Umbilical cord (tissue), 2 donors: Measurements from ENCODE around the gene SNAP23. TPM values are rescaled to one million over a fixed set of nuclear protein-coding genes. Genes with fewer than 3 reads are reported as not detected.

Experiments used
- DNase-seq: peaks from one replicate; pipeline ENCODE4 v3.0.0-alpha.2; 2015; ENCODE audit warnings: low spot score
- total RNA-seq: library from RNA; depleted of rRNA; stranded (reverse); fragments of >200 nt; gene quantifications from one replicate; pipeline ENCODE4 v1.2.3, GENCODE V29; 2014; ENCODE audit warnings: low replicate concordance; ENCODE audit not compliant: insufficient read depth

The SNAP23 gene
- 77.5 TPM for total RNA-seq

DNA sequence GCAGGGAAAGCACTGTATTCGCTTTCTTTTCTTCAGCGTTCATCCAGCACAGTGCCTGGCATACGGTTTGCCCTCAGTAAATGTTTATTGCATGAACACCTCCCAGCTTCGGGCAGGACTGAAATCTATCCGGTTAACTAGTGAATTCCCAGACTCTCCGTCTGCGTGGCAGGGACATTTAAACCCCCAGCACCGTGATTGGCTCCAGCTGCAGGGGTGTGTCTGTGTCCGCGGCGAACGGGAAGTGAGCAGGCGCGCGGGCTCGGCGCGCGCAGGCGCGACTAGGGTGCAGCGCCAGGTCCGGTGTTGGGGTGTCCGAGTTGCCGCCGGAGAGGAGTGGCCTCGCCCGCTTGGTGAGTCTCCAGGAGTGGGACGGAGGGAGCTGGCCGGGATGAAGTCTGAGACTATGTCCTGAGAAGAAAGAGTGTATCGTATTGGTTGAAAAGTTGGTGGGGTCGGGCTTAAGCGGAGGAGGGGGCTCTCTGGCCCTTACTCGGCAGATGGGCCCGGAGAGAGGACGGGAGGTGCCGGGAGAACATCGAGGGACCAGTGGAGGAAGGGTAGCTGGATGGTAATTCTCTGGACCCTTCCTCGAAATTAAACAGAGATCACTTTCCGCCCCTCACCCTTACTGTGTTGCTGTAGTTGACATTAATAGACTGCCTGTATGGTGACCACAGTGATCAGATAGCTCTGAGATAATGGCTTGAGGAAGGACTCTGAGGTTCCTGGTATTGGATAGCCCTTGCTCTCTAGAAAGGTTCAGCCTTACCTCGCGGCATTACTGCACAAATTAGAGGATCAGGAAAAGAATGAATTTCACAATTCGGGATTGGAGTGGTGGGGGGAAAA is at the start of gene SNAP23:
SNAP23 (plus strand) TSS at position 274 of the 852 bp plus-strand sequence. CDS start 16,213 bp downstream, outside the sequence.
- DNase-seq = peak; percentile 98

DNA sequence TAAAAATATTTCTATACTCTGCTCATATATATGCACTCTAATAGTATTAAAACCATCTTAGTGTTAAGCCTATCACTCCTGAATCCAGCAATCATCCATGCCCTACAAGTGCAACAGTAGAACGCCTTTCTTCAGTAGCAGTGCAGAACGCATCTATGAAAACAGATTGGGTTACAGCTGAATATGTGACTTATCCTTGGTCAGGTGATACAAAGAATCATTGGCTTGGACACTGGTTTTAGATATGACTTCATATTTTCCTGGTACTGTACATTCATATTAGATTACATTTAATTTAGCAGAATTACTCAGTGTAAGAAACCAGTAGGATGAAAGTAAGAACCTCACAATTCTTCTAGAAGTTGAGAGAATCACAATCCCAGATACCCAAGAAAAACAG is 47.8 kb upstream of the SNAP23 start:
- DNase-seq = no peak

- DNase-seq = no peak
These were observed 47.2 kb upstream of the SNAP23 start for GRCh38 chr15:42448281-42448680.

- DNase-seq = no peak
These were observed 45.5 kb upstream of the SNAP23 start for GRCh38 chr15:42449770-42450424.

DNA sequence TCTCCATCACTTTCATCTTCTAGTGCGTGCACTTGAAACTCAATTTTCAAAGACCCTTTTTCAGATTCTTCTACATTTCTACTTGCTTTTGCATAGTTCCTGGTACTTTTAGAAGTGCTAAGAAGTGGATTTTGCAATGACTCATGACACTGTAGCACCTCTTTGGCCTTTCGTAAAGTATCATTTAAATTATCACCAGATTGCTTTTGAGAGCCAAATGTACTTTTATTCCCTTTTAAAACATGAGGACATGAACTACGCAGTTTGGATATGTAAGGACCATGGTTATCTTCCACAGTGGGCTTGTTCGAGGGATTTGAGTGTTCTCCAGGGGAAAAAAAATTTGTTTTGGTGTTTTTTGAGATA is 45.0 kb upstream of the SNAP23 start:
- DNase-seq = no peak

DNA sequence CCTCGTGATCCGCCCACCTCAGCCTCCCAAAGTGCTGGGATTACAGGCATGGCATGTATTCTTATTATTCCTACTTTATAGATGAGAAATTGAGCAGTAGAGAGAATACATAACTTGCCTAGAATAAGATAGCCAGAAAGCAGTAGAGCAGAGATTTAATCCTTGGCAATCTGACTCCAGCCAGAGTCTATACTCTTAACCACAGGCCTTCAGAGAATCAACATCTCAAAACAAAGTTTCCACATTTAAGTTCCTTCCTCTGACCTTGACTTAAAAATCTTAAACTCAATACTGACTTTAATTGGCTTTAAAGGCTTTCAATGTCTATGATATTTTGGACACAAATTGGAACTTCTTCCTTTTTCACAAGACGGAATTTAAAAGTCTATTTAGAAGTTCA is 41.6 kb upstream of the SNAP23 start:
- no peak for DNase-seq

DNA sequence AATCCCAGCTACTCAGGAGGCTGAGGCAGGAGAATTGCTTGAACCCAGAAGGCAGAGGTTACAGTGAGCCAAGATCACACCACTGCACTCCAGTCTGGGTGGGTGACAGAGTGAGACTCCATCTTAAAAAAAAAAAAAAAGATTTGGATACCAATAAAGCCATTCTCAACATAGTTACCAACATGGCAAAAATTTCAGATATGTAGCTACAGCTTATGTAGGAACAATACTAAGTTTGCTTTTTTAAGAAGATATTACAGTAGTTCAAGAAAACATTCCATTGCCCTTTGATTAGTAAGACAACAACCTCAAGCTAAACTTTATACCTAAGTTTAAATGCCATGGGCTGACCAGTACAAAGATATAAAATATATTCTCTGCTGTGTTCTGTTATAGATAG is 38.9 kb upstream of the SNAP23 start:
- DNase-seq = no peak

DNA sequence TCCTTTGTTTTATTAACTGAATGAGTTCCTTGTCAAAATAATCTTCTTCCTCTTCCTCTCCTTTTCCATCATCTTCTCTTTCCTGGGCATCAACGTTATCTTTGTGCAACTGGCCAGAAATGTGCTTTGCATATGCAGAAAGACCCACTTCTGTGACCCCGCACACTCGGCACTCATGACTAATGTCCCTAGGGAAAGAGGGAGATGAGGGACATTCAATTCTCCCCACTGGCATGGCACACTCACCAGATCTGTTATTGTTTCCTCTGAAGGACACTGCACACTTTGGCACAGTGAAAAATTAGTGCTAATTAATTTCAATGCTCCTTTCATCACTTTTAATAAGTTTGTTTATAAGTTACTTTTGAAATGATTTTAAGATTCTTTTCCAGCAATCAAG is 38.5 kb upstream of the SNAP23 start:
- no peak for DNase-seq

DNA sequence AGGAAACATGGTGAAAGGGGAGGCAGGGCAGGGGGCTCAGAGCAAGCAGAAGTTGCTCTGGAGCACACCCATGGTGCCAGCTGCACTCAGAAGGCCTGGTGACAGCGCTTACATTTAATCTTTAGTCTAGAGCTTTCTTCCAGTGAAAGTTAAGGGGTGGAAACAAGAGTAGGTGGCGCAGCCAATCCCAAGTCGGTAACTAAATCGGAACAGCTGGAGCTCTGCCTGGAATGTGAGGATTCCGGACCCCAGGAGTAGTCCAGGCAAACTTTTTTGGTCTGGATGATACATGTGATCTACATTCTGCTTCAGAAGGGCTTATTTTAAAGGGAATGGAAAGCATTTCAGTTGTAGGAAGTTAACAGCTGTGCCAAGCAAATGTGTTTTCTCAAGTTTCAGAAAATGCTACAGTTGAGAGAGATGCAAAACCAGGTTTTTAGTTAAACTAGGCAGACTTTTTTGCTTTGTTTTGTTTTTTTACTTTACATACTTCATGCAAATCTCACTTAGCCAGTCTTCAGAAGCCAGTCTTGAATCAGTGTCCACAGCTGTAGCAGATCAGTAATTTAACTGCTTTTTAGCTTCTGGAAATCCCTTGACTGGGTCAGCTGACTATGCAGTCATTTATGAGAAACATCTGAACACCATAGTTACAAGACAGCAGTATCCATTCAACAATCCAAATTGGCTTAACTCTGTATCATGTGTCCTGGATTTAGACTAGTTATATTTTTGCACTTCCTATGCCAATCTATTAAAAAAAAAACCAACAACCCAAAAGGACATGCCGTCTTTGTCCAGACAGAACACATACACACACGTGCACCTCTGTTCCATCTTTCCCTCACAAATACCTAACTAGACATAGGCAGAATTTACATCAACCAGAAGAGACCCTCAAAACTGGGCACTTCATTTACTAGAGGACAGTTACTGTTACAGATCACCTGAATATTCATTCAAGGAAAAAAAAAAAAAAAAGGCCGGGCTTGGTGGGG is 37.7 kb upstream of the SNAP23 start:
- DNase-seq = peak; percentile 98

DNA sequence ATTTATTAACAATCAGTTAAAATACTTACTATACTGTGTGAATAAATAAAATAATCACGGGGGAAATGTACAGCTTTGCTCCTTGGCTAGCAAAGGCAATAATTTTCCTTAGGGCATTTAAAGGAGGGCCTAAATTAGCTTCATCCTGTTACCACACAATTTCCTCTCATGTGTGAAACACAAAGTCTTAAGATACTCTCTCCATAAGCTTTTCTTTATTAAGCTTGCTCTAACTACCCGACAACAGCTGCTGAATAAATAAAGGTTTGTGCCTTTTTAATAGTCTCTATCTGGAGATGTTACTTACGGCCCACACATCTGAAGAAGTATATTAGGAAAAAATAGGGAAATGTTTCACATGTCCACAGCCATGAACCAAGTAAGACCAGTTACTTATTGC is 34.2 kb upstream of the SNAP23 start:
- no peak for DNase-seq

DNA sequence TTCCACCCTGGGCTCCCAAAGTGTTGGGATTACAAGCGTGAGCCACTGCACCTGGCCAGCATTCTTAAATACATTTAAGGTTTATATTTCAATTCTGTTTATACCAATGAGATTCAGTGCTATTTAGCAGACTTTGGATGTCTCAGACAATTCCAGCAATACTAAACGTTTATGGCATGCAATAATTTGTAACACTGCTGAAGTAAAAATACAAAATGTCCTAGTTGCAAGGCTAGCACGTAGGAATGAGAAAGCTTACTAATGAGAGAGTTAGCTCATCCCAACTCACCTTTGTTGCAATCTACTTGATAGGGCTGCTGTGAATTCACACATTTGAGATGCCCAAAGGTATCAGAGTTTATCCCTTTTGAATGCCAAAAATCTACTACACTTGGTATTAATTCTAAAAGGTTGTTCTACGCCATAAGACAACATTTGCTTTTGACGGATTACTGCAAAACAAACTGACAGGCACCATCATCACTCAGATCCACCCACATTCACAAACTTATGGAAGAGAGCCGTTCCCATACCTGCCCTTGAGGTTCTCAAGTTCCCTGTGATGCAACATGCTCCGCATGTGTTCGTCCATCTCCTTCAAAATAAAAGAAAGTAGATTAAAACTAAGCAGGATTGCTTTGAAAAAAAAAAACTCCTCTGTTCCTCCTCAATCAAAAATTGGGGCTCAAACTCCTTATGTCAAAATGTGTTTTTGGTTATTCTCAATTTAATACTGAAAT is 29.7 kb upstream of the SNAP23 start:
- no peak for DNase-seq

- no peak for DNase-seq
These were observed 24.4 kb upstream of the SNAP23 start for GRCh38 chr15:42471002-42471401.

DNA sequence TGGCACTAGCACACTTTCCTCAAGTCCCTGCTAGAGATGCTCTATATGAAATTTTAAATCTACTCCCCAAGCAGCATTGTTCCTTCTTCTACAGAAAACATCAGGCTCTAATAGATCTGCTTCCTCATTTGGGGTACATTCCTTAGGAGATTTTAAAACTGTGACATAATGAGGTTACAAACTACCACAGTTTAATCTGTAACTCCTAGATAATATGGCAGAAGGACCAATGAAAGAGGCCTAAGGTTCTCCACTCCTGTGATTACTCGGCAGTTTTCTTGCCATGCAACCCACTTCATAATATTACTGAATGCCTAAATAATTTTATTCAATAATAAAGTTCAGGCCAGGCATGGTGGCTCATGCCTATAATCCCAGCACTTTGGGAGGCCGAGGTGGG is 20.6 kb upstream of the SNAP23 start:
- no peak for DNase-seq

DNA sequence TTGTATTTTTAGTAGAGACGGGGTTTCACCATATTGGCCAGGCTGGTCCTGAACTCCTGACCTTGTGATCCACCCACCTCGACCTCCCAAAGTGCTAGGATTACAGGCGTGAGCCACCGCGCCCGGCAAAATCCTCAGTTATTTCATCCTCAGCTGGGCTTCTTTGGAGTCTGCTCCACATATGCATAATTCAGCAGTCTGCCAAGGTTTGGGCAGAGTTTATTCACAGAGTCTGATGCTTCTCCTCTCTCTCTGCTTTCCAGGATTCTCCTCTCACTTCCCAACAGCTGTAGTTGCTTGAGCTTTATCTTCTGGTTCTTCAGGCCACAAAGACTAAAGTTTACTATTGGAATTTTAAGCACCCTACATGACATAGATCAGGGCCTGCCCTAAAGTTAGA is 12.7 kb upstream of the SNAP23 start:
- no peak for DNase-seq

DNA sequence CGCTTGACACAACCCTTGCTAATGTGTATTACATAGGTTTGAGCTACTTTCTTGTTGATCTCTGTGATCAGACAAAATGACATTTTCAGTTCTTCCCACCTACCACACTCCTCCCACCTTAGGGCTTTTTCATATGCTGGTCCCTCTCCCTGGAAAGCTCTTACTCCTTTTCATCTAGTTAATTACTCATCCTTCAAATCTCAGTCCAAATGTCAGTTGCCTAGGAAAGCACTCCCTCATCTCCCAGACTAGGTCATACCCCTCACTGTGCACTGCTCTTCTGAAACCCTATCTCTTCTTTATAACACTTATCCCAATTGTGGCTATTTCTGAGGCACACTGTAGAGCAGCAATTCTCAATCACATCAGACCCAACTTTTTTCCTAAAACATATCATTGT is 11.8 kb upstream of the SNAP23 start:
- DNase-seq = no peak

GRCh38 chr15:42490291-42490670 is 5.2 kb upstream of the SNAP23 start:
- DNase-seq = peak; percentile 31

- DNase-seq = peak; percentile 97
These were observed 4.5 kb upstream of the SNAP23 start, which contains the start of gene ZNF106 for GRCh38 chr15:42490671-42491538. Gene ZNF106 (minus strand): TSS chr15:42491141. CDS start chr15:42472289, 18,852 bp downstream.

DNA sequence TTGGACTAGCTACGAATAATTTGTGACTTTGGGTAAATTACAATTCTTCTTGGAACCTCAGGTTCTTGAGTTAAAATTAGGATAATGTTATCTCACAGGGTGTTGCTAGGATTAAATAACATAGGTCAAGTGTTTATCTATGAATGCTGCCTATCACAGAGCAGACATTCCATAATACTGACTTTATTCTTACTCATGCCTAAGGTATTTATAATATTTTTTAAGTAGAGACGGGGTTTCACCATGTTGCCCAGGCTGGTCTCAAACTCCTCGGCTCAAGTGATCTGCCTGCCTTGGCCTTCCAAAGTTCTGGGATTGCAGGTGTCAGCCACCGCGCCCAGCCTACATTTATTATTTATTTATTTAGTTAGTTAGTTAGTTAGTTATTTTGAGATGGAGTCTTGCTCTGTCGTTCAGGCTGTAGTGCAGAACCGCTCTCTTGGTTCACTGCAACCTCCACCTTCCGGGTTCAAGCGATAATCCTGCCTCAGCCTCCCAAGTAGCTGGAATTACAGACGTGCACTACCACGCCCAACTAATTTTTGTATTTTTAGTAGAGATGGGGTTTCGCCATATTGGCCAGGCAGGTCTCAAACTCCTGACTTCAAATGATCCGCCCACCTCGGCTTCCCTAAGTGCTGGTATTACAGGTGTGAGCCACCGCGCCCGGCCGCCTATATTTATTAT is 3.8 kb upstream of the SNAP23 start:
- no peak for DNase-seq

DNA sequence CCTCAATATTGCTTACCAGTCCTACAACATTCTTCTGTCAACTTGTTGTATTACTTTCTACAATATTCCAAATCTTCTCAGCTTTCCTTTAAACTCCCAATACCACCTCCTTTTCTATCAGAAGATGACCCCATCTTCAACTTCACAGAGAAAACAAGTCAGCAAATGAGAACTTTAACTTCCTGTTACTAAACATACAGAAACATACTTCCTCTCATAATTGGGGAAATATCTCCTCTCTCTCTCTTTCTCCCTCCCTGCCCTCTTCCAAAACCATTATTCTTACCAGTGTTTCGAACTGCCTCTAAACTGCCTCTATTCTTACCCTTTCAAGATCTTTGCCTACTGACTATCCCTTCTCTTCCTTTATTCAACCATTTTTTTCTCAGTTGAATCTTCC is 1.8 kb upstream of the SNAP23 start:
- DNase-seq = no peak

DNA sequence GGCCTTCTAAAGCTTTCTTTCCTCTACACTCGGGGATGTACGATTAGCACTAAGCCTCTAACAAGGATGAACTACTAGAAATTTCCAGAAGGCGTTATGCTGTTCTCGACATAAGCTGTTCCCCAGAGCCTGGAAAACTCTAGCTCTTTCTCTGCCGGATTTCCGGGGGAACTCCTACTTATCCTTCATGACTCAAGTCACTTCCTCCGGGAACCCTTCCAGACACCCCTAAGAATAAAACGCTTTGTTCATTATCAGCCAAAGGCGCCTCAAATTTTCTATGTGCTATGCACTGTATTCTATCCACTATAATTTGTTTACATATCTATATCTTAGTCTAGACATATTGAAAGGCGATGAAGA is 455 bp upstream of the SNAP23 start:
- peak; percentile 87 for DNase-seq
